ENCODE results near the gene SLC22A1. TPM values are rescaled to one million over a fixed set of nuclear protein-coding genes. Genes with fewer than 3 reads are reported as not detected.

The SLC22A1 gene
- total RNA-seq = 0.34 and 0.78 TPM in 2 replicates

GRCh38 chr6:160121558-160121957 is at the start of gene SLC22A1:
TSS of gene SLC22A1 (plus strand) at chr6:160121815. CDS start at chr6:160121936, 121 bp downstream.

Other genes with a start within 250 kb of the SLC22A1 start
- not detected in 2 replicates for gene MAS1, start 230.8 kb upstream of the SLC22A1 start, total RNA-seq
- gene IGF2R, start 152.7 kb upstream of the SLC22A1 start, total RNA-seq = 271 and 478 TPM in 2 replicates
- not detected in 2 replicates for gene SLC22A2, start 137.0 kb downstream of the SLC22A1 start, total RNA-seq
- 5.5 and 18.6 TPM in 2 replicates for gene SLC22A3, start 226.6 kb downstream of the SLC22A1 start, total RNA-seq